Hepatocyte (in vitro differentiated cells): Measurements from ENCODE around the gene CPNE4.

Source experiments
- EZH2 ChIP-seq: fragments of 200-600 bp; sonication (generic); IDR thresholded peaks from 2 replicates; pipeline ENCODE4 v1.6.1; 2016; ENCODE audit warnings: antibody characterized with exemption, mild to moderate bottlenecking, borderline replicate concordance
- TF ChIP-seq, protein P1 (sequence below): fragments of 200-600 bp; sonication (generic); IDR thresholded peaks from 2 replicates; pipeline ENCODE4 v1.5.1; 2016; ENCODE audit warnings: antibody characterized with exemption, mild to moderate bottlenecking; ENCODE audit not compliant: poor library complexity

DNA sequence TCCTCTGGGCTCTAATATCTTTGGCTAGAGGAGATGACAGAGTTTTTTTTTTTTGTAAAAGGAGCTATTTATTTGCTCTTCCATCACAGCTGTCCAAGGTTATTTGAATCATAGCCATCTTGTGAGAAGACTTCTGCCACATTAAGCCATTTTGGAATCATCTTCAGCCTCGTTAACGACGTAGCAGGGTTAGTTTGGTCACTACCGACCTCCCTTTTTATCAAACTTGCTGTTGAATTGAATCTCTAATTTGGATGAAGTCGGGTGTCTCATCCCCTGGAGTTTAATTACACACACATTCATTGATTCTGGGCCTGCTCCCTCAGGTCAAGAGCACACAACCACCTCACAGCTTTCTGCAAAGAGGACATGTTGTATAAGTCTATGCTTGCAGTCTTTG is 238.7 kb downstream of the CPNE4 start:
- TF ChIP-seq EZH2: no peak
- TF ChIP-seq, protein P1, sequence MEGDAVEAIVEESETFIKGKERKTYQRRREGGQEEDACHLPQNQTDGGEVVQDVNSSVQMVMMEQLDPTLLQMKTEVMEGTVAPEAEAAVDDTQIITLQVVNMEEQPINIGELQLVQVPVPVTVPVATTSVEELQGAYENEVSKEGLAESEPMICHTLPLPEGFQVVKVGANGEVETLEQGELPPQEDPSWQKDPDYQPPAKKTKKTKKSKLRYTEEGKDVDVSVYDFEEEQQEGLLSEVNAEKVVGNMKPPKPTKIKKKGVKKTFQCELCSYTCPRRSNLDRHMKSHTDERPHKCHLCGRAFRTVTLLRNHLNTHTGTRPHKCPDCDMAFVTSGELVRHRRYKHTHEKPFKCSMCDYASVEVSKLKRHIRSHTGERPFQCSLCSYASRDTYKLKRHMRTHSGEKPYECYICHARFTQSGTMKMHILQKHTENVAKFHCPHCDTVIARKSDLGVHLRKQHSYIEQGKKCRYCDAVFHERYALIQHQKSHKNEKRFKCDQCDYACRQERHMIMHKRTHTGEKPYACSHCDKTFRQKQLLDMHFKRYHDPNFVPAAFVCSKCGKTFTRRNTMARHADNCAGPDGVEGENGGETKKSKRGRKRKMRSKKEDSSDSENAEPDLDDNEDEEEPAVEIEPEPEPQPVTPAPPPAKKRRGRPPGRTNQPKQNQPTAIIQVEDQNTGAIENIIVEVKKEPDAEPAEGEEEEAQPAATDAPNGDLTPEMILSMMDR: no peak
